Omental fat pad (tissue), 4 donors: ENCODE data around the gene DOC2A. TPM values are rescaled to one million over a fixed set of nuclear protein-coding genes. Genes with fewer than 3 reads are reported as not detected.

Experiments
- ATAC-seq: fragments of 150-250 bp; one replicate; pipeline ENCODE4 v1.9.1; 2016; ENCODE audit warnings: mild to moderate bottlenecking, moderate library complexity; ENCODE audit not compliant: low FRiP score
- DNase-seq: peaks from one replicate; pipeline ENCODE4 v3.0.0-alpha.2; 2019; ENCODE audit warnings: low spot score
- total RNA-seq, 4 donors: library from RNA; depleted of rRNA; stranded (reverse); fragments of >200 nt; gene quantifications; one replicate each; pipeline ENCODE4 v1.1.0, GENCODE V29; 2016
- TF ChIP-seq, protein P1 (sequence below), 3 donors: fragments of 450-650 bp; IDR thresholded peaks; one replicate each; pipeline ENCODE4 v1.5.1; 2016 to 2017; ENCODE audit warnings: antibody characterized with exemption in 3 of 3, mild to moderate bottlenecking in 3 of 3, moderate library complexity in 2 of 3

DOC2A gene
- total RNA-seq, 4 donors from 2014 or later: 0.95 to 2.3 (median 1.2) TPM; not detected in 1

DNA sequence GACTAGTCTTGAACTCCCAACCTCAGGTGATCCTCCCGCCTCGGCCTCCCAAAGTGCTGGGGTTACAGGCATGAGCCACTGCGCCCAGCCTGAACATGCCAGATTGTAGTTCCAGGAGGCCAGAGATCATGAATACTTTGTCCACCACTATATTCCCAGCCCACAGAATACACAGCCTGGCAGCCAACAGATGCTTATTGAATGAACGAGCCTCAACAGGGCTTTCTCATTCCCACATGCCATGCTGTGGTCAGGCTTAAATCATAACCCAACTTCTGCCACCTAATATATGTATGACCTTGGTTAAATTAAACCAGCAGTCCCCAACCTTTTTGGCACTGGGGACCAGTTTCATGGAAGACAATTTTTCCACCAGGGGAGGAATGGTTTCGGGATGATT is 52.1 kb downstream of the DOC2A start:
- ATAC-seq (no peak), DNase-seq (no peak)
- TF ChIP-seq, protein P1, sequence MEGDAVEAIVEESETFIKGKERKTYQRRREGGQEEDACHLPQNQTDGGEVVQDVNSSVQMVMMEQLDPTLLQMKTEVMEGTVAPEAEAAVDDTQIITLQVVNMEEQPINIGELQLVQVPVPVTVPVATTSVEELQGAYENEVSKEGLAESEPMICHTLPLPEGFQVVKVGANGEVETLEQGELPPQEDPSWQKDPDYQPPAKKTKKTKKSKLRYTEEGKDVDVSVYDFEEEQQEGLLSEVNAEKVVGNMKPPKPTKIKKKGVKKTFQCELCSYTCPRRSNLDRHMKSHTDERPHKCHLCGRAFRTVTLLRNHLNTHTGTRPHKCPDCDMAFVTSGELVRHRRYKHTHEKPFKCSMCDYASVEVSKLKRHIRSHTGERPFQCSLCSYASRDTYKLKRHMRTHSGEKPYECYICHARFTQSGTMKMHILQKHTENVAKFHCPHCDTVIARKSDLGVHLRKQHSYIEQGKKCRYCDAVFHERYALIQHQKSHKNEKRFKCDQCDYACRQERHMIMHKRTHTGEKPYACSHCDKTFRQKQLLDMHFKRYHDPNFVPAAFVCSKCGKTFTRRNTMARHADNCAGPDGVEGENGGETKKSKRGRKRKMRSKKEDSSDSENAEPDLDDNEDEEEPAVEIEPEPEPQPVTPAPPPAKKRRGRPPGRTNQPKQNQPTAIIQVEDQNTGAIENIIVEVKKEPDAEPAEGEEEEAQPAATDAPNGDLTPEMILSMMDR (IDR thresholded peaks at IDR 0.05): no peak

Other genes starting within 250 kb of the DOC2A start
- not detected for gene ZG16, start 232.8 kb downstream of the DOC2A start, total RNA-seq
- gene KIF22, start 220.3 kb downstream of the DOC2A start, total RNA-seq: 10 to 100 TPM in 3 of 4 donors, 1 to 10 TPM in 1; 9.2 to 25.2 (median 13.1) TPM
- 10 to 100 TPM; 38.0 to 76.9 (median 57.7) TPM for gene MAZ, start 204.5 kb downstream of the DOC2A start, total RNA-seq
- 1 to 10 TPM in 2 of 4 donors, under 1 TPM in 2; 0.28 to 9.8 (median 1.0) TPM for gene PRRT2, start 198.8 kb downstream of the DOC2A start, total RNA-seq
- 10 to 100 TPM; 15.6 to 32.9 (median 20.6) TPM for gene PAGR1, start 194.9 kb downstream of the DOC2A start, total RNA-seq
- 100 to 1,000 TPM; 101 to 151 (median 129) TPM for gene MVP, start 190.6 kb downstream of the DOC2A start, total RNA-seq
- gene CDIPT, start 147.8 kb downstream of the DOC2A start, total RNA-seq: 100 to 1,000 TPM; 101 to 156 (median 104) TPM
- 10 to 100 TPM in 1 of 4 donors, 1 to 10 TPM in 2, under 1 TPM in 1; 0.63 to 11.5 (median 4.2) TPM for gene SEZ6L2, start 111.5 kb downstream of the DOC2A start, total RNA-seq
- gene ASPHD1, start 110.5 kb downstream of the DOC2A start, total RNA-seq: 10 to 100 TPM in 2 of 4 donors, 1 to 10 TPM in 1, not detected in 1; 4.0 to 14.0 (median 10.6) TPM
- 10 to 100 TPM in 3 of 4 donors, 1 to 10 TPM in 1; 7.1 to 44.5 (median 20.0) TPM for gene KCTD13, start 84.8 kb downstream of the DOC2A start, total RNA-seq
- gene TMEM219, start 48.9 kb downstream of the DOC2A start, total RNA-seq: 100 to 1,000 TPM in 3 of 4 donors, 10 to 100 TPM in 1; 78.4 to 135 (median 110) TPM
- gene TAOK2, start 37.2 kb downstream of the DOC2A start, total RNA-seq: 10 to 100 TPM; 25.1 to 90.0 (median 43.2) TPM
- 10 to 100 TPM in 1 of 4 donors, 1 to 10 TPM in 3; 5.6 to 22.2 (median 9.8) TPM for gene HIRIP3, start 15.4 kb downstream of the DOC2A start, total RNA-seq
- 100 to 1,000 TPM in 1 of 4 donors, 10 to 100 TPM in 3; 22.8 to 113 (median 31.1) TPM for gene INO80E, start 14.8 kb downstream of the DOC2A start, total RNA-seq
- gene C16orf92, start 12.2 kb upstream of the DOC2A start, total RNA-seq: not detected
- not detected for gene TLCD3B, start 20.2 kb upstream of the DOC2A start, total RNA-seq
- gene ALDOA, start 54.7 kb upstream of the DOC2A start, total RNA-seq: 100 to 1,000 TPM; 468 to 864 (median 772) TPM
- 10 to 100 TPM; 49.8 to 59.1 (median 56.3) TPM for gene PPP4C, start 65.0 kb upstream of the DOC2A start, total RNA-seq
- gene TBX6, start 80.9 kb upstream of the DOC2A start, total RNA-seq: under 1 TPM in 2 of 4 donors, not detected in 2; 0.36 to 0.56 TPM
- gene YPEL3, start 85.2 kb upstream of the DOC2A start, total RNA-seq: 10 to 100 TPM; 33.0 to 93.7 (median 74.9) TPM
- gene GDPD3, start 102.5 kb upstream of the DOC2A start, total RNA-seq: 1 to 10 TPM; 1.6 to 6.3 (median 2.8) TPM
- gene MAPK3, start 112.2 kb upstream of the DOC2A start, total RNA-seq: 100 to 1,000 TPM in 1 of 4 donors, 10 to 100 TPM in 3; 58.1 to 149 (median 87.0) TPM
- gene CORO1A, start 172.6 kb upstream of the DOC2A start, total RNA-seq: 100 to 1,000 TPM in 1 of 4 donors, 10 to 100 TPM in 3; 31.6 to 109 (median 50.0) TPM
- gene BOLA2B, start 182.6 kb upstream of the DOC2A start, total RNA-seq: 100 to 1,000 TPM; 152 to 366 (median 206) TPM
- 10 to 100 TPM; 21.7 to 52.7 (median 44.2) TPM for gene SLX1A, start 182.8 kb upstream of the DOC2A start, total RNA-seq
- 10 to 100 TPM; 14.0 to 32.3 (median 18.3) TPM for gene SULT1A3, start 188.2 kb upstream of the DOC2A start, total RNA-seq
- gene NPIPB13, start 237.5 kb upstream of the DOC2A start, total RNA-seq: 10 to 100 TPM in 1 of 4 donors, 1 to 10 TPM in 3; 2.8 to 14.7 (median 5.9) TPM